ENCODE data around the gene SLC1A4.

The SLC1A4 gene

GRCh38 chr2:65056215-65057053 lies 67.2 kb downstream of the SLC1A4 start, which contains the start of gene CEP68:
CEP68 (plus strand) TSS chr2:65056416; CDS start chr2:65069445, 13,029 bp downstream.
- TF ChIP-seq CTCF (IDR thresholded peaks at IDR 0.05; ENCODE audit: extremely low read depth, missing control alignments), result no peak

GRCh38 chr2:65057054-65057375 lies 67.8 kb downstream of the SLC1A4 start:
- no peak for DNase-seq (ENCODE audit: low spot score)
- TF ChIP-seq CTCF (IDR thresholded peaks at IDR 0.05; ENCODE audit: extremely low read depth, missing control alignments), result no peak

More at GRCh38 chr2:65056215-65057053, 67.2 kb downstream of the SLC1A4 start, which contains the start of gene CEP68:
- peak; percentile 97 for DNase-seq (ENCODE audit: low spot score)

GRCh38 chr2:65057391-65058052 lies 68.3 kb downstream of the SLC1A4 start:
- peak; percentile 72 for DNase-seq (ENCODE audit: low spot score)
- TF ChIP-seq CTCF (IDR thresholded peaks at IDR 0.05; ENCODE audit: extremely low read depth, missing control alignments), result no peak

- DNase-seq (ENCODE audit: low spot score), result no peak
- TF ChIP-seq CTCF (IDR thresholded peaks at IDR 0.05; ENCODE audit: extremely low read depth, missing control alignments), result no peak
Measured at GRCh38 chr2:65059071-65059470, 69.9 kb downstream of the SLC1A4 start.

GRCh38 chr2:65061146-65061909 lies 72.1 kb downstream of the SLC1A4 start:
- TF ChIP-seq CTCF (IDR thresholded peaks at IDR 0.05; ENCODE audit: extremely low read depth, missing control alignments), result no peak
- DNase-seq (ENCODE audit: low spot score), result no peak

GRCh38 chr2:65061910-65062339 lies 72.7 kb downstream of the SLC1A4 start:
- no peak for DNase-seq (ENCODE audit: low spot score)
- TF ChIP-seq CTCF (IDR thresholded peaks at IDR 0.05; ENCODE audit: extremely low read depth, missing control alignments), result no peak

Data from GM20000 (cell line).